Ishikawa (cell line): Measurements from ENCODE around the gene USP17L15.
"Not testable (repeated sequence)": the region's sequence is repeated elsewhere in the genome, so short reads cannot be mapped to it uniquely, and the experiment has no call there.

ENCODE experiments used
- CEBPB ChIP-seq: IDR thresholded peaks from 2 replicates; pipeline ENCODE4 v1.6.1; 2012
- CREB1 ChIP-seq: IDR thresholded peaks from 2 replicates; pipeline ENCODE4 v1.6.1; 2012; ENCODE audit warnings: low read depth
- EGR1 ChIP-seq: IDR thresholded peaks from 2 replicates; pipeline ENCODE4 v1.6.1; 2012
- EP300 ChIP-seq: IDR thresholded peaks from 2 replicates; pipeline ENCODE4 v1.6.1; 2012; ENCODE audit warnings: borderline replicate concordance
- FOXM1 ChIP-seq: IDR thresholded peaks from 2 replicates; pipeline ENCODE4 v1.6.1; 2012; ENCODE audit warnings: low read depth, borderline replicate concordance
- NFIC ChIP-seq: IDR thresholded peaks from 2 replicates; pipeline ENCODE4 v1.6.1; 2012
- RAD21 ChIP-seq: IDR thresholded peaks from 2 replicates; pipeline ENCODE4 v1.6.1; 2012; ENCODE audit warnings: low read depth
- TAF1 ChIP-seq: IDR thresholded peaks from 2 replicates; pipeline ENCODE4 v1.6.1; 2012; ENCODE audit warnings: low read depth, mild to moderate bottlenecking
- TEAD4 ChIP-seq: IDR thresholded peaks from 2 replicates; pipeline ENCODE4 v1.6.1; 2012
- YY1 ChIP-seq: IDR thresholded peaks from 2 replicates; pipeline ENCODE4 v1.6.1; 2012; ENCODE audit warnings: low read depth
- ZBTB7A ChIP-seq: IDR thresholded peaks from 2 replicates; pipeline ENCODE4 v1.6.1; 2012; ENCODE audit warnings: low read depth
- TF ChIP-seq, protein P1 (sequence below): IDR thresholded peaks from 2 replicates; pipeline ENCODE4 v1.6.1; 2012
- TF ChIP-seq, protein P2 (sequence below): IDR thresholded peaks from 2 replicates; pipeline ENCODE4 v1.6.1; 2012; ENCODE audit warnings: low read depth, mild to moderate bottlenecking
- TF ChIP-seq, protein P3 (sequence below): IDR thresholded peaks from 2 replicates; pipeline ENCODE4 v1.6.1; 2012

The USP17L15 gene, protein sequence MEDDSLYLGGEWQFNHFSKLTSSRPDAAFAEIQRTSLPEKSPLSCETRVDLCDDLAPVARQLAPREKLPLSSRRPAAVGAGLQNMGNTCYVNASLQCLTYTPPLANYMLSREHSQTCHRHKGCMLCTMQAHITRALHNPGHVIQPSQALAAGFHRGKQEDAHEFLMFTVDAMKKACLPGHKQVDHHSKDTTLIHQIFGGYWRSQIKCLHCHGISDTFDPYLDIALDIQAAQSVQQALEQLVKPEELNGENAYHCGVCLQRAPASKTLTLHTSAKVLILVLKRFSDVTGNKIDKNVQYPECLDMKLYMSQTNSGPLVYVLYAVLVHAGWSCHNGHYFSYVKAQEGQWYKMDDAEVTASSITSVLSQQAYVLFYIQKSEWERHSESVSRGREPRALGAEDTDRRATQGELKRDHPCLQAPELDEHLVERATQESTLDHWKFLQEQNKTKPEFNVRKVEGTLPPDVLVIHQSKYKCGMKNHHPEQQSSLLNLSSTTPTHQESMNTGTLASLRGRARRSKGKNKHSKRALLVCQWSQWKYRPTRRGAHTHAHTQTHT

DNA sequence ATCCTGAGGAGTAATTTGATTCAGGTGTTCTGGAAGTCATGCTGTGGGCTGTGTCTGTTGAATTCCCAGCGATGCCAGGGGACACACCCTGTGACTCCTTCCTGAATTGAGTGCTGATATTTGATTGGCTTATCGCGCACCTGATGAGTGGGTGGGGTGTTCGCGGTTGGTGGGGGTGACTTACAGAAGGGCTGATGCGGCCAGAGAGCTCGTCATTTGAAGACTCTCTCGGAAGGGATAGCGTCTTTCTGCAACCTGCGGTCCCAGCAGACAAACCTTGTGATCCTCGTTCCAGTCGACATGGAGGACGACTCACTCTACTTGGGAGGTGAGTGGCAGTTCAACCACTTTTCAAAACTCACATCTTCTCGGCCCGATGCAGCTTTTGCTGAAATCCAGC, at the start of gene USP17L15:
USP17L15 (plus strand) TSS at position 301 of the 400 bp plus-strand sequence; CDS start at position 301, 0 bp downstream.
- not testable (repeated sequence) for TF ChIP-seq EP300, TEAD4, CEBPB

DNA sequence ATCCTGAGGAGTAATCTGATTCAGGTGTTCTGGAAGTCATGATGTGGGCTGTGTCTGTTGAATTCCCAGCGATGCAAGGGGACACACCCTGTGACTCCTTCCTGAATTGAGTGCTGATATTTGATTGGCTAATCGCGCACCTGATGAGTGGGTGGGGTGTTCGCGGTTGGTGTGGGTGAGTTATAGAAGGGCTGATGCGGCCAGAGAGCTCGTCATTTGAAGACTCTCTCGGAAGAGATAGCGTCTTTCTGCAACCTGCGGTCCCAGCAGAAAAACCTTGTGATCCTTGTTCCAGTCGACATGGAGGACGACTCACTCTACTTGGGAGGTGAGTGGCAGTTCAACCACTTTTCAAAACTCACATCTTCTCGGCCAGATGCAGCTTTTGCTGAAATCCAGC, 23.8 kb upstream of the USP17L15 start, which contains the start of gene USP17L10:
USP17L10 (plus strand) TSS at position 301 of the 400 bp plus-strand sequence; CDS start at position 301, 0 bp downstream.
- not testable (repeated sequence) for TF ChIP-seq TAF1, FOXM1, CREB1

DNA sequence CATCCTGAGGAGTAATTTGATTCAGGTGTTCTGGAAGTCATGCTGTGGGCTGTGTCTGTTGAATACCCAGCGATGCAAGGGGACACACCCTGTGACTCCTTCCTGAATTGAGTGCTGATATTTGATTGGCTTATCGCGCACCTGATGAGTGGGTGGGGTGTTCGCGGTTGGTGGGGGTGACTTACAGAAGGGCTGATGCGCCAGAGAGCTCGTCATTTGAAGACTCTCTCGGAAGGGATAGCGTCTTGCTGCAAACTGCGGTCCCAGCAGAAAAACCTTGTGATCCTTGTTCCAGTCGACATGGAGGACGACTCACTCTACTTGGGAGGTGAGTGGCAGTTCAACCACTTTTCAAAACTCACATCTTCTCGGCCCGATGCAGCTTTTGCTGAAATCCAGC, 19.1 kb upstream of the USP17L15 start, which contains the start of gene USP17L11:
USP17L11 (plus strand) TSS at position 301 of the 400 bp plus-strand sequence; CDS start at position 301, 0 bp downstream.
- not testable (repeated sequence) for TF ChIP-seq CREB1, RAD21, FOXM1

DNA sequence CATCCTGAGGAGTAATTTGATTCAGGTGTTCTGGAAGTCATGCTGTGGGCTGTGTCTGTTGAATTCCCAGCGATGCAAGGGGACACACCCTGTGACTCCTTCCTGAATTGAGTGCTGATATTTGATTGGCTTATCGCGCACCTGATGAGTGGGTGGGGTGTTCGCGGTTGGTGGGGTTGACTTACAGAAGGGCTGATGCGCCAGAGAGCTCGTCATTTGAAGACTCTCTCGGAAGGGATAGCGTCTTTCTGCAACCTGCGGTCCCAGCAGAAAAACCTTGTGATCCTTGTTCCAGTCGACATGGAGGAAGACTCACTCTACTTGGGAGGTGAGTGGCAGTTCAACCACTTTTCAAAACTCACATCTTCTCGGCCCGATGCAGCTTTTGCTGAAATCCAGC, 14.3 kb upstream of the USP17L15 start, which contains the start of gene USP17L12:
USP17L12 (plus strand) TSS at position 301 of the 400 bp plus-strand sequence; CDS start at position 301, 0 bp downstream.
- not testable (repeated sequence) for TF ChIP-seq EP300, TEAD4, FOXM1

DNA sequence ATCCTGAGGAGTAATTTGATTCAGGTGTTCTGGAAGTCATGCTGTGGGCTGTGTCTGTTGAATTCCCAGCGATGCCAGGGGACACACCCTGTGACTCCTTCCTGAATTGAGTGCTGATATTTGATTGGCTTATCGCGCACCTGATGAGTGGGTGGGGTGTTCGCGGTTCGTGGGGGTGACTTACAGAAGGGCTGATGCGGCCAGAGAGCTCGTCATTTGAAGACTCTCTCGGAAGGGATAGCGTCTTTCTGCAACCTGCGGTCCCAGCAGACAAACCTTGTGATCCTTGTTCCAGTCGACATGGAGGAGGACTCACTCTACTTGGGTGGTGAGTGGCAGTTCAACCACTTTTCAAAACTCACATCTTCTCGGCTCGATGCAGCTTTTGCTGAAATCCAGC, 9.6 kb upstream of the USP17L15 start, which contains the start of gene USP17L13:
USP17L13 (plus strand) TSS at position 301 of the 400 bp plus-strand sequence; CDS start at position 301, 0 bp downstream.
- TF ChIP-seq NFIC, YY1, TEAD4: not testable (repeated sequence)

DNA sequence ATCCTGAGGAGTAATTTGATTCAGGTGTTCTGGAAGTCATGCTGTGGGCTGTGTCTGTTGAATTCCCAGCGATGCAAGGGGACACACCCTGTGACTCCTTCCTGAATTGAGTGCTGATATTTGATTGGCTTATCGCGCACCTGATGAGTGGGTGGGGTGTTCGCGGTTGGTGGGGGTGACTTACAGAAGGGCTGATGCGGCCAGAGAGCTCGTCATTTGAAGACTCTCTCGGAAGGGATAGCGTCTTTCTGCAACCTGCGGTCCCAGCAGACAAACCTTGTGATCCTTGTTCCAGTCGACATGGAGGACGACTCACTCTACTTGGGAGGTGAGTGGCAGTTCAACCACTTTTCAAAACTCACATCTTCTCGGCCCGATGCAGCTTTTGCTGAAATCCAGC, 9.4 kb downstream of the USP17L15 start, which contains the start of gene USP17L17:
USP17L17 (plus strand) TSS at position 301 of the 400 bp plus-strand sequence; CDS start at position 301, 0 bp downstream.
- TF ChIP-seq, protein P1, sequence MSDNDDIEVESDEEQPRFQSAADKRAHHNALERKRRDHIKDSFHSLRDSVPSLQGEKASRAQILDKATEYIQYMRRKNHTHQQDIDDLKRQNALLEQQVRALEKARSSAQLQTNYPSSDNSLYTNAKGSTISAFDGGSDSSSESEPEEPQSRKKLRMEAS: not testable (repeated sequence)
- TF ChIP-seq FOXM1, NFIC: not testable (repeated sequence)

DNA sequence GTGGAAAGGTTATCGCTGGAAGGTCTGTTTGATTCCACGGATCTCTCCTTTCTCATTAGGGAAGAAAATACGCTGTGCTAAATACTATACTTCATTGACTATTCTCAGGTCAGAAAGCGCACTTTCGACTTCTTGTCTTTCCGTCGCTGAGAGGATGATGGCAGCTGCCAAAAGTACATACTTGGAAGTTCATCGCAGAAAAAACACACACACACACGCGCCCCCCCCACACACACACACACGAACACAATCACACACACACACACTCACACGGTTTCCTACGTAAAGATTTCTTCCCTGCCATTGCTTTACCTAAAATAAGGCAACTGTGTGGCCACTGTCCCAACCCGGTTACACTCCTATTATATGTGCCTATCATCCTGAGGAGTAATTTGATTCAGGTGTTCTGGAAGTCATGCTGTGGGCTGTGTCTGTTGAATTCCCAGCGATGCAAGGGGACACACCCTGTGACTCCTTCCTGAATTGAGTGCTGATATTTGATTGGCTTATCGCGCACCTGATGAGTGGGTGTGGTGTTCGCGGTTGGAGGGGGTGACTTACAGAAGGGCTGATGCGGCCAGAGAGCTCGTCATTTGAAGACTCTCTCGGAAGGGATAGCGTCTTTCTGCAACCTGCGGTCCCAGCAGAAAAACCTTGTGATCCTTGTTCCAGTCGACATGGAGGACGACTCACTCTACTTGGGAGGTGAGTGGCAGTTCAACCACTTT, 13.9 kb downstream of the USP17L15 start, which contains the start of gene USP17L18:
USP17L18 (plus strand) TSS at position 678 of the 728 bp plus-strand sequence; CDS start at position 678, 0 bp downstream.
- not testable (repeated sequence) for TF ChIP-seq CREB1
- TF ChIP-seq, protein P1: not testable (repeated sequence)
- TF ChIP-seq, protein P2, sequence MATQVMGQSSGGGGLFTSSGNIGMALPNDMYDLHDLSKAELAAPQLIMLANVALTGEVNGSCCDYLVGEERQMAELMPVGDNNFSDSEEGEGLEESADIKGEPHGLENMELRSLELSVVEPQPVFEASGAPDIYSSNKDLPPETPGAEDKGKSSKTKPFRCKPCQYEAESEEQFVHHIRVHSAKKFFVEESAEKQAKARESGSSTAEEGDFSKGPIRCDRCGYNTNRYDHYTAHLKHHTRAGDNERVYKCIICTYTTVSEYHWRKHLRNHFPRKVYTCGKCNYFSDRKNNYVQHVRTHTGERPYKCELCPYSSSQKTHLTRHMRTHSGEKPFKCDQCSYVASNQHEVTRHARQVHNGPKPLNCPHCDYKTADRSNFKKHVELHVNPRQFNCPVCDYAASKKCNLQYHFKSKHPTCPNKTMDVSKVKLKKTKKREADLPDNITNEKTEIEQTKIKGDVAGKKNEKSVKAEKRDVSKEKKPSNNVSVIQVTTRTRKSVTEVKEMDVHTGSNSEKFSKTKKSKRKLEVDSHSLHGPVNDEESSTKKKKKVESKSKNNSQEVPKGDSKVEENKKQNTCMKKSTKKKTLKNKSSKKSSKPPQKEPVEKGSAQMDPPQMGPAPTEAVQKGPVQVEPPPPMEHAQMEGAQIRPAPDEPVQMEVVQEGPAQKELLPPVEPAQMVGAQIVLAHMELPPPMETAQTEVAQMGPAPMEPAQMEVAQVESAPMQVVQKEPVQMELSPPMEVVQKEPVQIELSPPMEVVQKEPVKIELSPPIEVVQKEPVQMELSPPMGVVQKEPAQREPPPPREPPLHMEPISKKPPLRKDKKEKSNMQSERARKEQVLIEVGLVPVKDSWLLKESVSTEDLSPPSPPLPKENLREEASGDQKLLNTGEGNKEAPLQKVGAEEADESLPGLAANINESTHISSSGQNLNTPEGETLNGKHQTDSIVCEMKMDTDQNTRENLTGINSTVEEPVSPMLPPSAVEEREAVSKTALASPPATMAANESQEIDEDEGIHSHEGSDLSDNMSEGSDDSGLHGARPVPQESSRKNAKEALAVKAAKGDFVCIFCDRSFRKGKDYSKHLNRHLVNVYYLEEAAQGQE: not testable (repeated sequence)

DNA sequence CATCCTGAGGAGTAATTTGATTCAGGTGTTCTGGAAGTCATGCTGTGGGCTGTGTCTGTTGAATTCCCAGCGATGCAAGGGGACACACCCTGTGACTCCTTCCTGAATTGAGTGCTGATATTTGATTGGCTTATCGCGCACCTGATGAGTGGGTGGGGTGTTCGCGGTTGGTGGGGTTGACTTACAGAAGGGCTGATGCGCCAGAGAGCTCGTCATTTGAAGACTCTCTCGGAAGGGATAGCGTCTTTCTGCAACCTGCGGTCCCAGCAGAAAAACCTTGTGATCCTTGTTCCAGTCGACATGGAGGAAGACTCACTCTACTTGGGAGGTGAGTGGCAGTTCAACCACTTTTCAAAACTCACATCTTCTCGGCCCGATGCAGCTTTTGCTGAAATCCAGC, 18.9 kb downstream of the USP17L15 start, which contains the start of gene USP17L19:
USP17L19 (plus strand) TSS at position 301 of the 400 bp plus-strand sequence; CDS start at position 301, 0 bp downstream.
- not testable (repeated sequence) for TF ChIP-seq YY1, ZBTB7A, TAF1

DNA sequence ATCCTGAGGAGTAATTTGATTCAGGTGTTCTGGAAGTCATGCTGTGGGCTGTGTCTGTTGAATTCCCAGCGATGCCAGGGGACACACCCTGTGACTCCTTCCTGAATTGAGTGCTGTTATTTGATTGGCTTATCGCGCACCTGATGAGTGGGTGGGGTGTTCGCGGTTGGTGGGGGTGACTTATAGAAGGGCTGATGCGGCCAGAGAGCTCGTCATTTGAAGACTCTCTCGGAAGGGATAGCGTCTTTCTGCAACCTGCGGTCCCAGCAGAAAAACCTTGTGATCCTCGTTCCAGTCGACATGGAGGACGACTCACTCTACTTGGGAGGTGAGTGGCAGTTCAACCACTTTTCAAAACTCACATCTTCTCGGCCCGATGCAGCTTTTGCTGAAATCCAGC, 23.6 kb downstream of the USP17L15 start, which contains the start of gene USP17L20:
USP17L20 (plus strand) TSS at position 301 of the 400 bp plus-strand sequence; CDS start at position 301, 0 bp downstream.
- TF ChIP-seq TEAD4, EGR1: not testable (repeated sequence)
- TF ChIP-seq, protein P3, sequence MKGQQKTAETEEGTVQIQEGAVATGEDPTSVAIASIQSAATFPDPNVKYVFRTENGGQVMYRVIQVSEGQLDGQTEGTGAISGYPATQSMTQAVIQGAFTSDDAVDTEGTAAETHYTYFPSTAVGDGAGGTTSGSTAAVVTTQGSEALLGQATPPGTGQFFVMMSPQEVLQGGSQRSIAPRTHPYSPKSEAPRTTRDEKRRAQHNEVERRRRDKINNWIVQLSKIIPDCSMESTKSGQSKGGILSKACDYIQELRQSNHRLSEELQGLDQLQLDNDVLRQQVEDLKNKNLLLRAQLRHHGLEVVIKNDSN: not testable (repeated sequence)
